HG02970 (cell line): Measurements from ENCODE around the gene CNTN4.
"Not testable (repeated sequence)": the region's sequence is repeated elsewhere in the genome, so short reads cannot be mapped to it uniquely, and the experiment has no call there.

ENCODE experiments used
- ATAC-seq: cut with Tn5 transposase; IDR thresholded peaks from one replicate; pipeline ENCODE4 v1.9.1; 2021; ENCODE audit warnings: mild to moderate bottlenecking, moderate library complexity, moderate number of reproducible peaks; ENCODE audit not compliant: unreplicated experiment, low FRiP score

The CNTN4 gene

DNA sequence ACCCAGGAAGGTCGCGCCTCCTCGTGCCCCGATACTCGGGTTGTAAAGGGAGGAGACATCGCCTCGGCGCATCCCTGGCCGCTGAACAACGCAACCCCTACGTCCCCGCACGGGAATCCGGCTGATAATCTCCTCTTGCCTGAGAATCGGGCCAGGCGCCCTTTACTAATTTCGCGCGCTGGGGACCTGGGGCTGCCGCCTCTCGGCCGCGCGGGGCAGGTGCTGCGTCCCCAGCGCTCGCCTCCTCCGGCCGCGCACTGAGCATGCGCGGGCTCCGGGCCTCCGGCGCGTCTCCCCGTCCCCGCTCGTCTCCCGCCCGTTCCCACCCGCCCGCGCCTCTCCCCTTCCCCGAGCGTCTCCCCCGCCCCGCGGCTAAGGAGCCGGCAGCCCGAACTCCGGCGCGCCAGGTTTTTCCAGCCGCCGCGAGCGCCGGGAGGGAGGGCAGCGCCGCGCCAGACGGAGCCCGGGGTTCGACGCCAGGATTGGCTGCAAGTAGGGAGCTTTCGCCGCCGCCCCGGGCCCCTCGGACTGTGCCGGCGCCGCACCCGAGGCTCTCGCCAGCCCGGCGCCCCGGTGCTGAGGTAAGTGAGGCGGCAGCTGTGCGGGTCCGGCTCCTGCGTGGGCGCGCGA lies at the start of gene CNTN4:
CNTN4 (plus strand) TSS at position 469 of the 630 bp plus-strand sequence.
- no peak for ATAC-seq

DNA sequence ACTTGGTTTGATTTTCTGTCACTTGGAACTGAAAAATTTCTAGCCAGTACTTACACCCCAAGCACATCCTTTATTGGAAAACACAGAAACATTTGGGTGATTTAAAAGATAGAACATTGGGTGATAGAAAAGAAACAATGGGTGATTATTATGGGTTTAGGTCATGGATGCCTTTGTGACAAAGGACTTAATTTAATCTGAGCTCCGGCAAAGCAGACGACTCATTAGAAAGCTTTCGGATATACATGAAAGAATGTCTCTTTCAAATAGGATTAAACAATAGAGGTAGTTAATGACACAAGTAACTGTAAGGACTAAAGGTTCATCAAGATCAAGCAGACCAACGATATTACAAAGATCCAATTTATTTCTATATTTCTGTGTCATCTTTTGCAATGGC lies 37.3 kb upstream of the CNTN4 start:
- ATAC-seq, result no peak

- ATAC-seq, result no peak
Observed at GRCh38 chr3:2071531-2071930, 27.1 kb upstream of the CNTN4 start.

DNA sequence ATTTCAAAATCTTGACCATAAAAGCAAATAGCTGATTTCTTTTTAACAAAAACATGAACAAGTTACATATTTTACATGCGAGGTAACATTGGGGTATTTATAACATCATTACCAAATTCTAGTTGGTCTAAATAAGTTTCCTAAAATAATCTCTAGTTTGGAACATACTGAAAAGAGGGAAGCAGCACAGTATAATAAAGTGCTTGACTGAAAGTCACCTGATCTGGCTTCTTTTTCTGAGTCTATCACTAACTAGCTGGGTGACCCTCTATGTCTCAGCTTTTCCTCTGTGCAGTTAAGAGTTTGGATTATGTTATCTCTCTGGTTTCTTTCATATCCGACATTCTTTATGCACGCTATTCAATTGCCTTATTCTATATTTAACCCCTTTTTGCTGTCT lies 19.8 kb upstream of the CNTN4 start:
- ATAC-seq, result no peak

DNA sequence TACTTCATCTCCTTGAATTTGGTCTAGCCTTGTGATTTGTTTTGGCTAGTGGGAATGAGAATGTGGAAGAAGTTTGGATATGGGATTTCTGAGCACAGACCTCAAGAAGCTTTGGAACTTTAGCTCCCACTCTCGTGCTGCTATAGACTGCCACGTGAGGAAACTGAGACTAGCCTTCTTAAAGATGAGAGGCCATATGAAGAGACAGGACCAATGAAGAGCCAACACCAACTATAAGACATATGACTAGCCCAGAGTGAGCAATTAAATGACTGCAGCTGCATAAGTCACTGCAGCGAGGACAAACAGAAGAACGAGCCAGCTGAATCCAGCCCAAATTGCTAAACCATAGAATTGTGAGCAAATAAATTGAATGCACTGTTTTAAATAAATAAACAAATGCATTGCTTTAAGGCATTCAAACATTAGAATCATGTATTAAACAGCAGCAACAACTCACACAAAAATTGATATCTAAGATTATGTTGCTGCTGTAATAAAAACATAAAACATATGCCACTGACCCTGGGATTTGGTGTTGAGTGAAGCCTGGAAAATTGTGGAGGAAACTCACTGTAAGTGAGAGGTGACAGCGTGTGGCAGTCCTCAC lies 15.7 kb upstream of the CNTN4 start:
- no peak for ATAC-seq

GRCh38 chr3:2083558-2083957 lies 15.1 kb upstream of the CNTN4 start:
- ATAC-seq, result not testable (repeated sequence)

DNA sequence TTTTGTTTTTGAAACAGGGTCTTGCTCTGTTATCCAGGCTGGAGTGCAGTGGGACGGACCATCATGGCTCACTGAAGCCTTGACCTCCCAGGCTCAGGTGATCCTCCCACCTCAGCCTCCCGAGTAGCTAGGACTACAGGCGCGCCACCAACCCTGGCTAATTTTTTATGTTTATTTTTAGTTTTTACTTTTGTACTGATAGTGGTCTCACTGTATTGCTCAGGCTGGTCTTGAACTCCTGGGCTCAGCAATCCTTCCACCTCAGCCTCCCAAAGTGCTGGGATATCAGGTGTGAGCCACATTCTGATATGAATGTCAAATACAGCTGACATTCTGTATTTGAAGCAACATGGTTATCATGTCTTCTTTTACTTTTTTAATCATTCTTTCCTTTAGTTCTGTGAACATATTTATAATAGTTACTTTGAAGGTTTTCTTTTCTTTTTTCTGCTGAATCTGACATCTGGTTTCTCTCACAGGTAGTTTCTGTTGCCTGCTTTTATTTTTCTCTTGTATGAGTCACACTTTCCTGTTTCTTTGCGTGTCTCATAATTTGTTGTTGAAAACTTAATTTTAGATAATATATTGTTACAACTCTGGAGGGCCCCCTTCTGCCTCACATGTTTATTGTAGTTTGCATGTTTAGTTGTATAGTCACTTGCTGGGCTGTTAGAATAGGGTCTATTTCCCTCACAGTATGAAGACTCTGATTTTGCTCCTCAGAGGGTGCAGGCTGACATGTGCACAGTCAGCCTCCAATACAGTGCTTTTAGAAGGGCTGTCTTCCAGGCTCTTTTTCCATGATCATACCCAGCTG lies 8.4 kb upstream of the CNTN4 start:
- ATAC-seq, result no peak

- ATAC-seq, result no peak
Observed at GRCh38 chr3:2092758-2093157, 5.9 kb upstream of the CNTN4 start.

GRCh38 chr3:2094941-2095340 lies 3.7 kb upstream of the CNTN4 start:
- ATAC-seq, result no peak

DNA sequence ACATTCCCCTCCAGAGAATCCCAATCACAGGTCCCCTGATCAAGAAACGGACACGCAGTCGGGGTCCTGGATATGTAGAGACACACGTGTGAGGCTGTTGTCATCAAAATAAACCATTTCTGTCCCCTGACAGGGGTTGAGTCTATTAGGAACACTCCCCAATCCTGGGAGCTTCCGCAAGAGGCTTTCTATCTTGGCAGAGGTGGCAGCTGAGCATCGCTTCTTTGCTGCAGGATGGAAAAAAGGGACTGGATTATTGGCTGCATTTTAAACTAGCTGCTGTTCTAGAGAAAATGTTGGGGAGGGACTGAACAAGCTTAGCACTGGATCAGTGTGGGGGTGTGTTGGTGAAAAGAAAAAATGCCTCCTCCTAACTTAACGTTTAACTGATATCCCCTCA lies 2.5 kb upstream of the CNTN4 start:
- no peak for ATAC-seq

DNA sequence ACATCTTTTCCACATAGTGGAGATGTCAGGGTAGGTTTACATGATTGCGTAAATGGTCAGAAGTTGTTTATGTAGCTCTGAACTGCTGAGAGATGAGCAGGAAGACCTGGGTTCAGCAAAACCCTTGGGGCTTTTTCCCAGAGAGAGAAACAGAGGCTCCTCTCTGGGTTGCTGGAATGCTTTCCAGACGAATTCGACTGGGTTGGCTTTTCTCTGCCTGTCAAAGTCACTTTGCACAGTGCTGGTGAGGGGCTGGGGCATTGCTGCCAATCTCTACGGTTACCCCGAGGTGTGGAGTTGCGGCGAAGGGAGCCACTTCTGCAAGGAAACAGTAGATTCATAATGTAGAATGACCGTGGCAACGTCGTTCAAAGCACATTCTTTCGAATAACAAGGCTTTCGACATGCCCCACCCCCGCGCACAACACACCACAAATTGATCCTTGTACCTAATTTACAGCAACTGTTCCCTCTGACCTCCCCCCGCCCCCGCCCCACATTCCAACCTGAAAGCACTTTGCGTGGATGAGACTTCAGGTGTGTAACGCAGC lies 950 bp upstream of the CNTN4 start:
- no peak for ATAC-seq

DNA sequence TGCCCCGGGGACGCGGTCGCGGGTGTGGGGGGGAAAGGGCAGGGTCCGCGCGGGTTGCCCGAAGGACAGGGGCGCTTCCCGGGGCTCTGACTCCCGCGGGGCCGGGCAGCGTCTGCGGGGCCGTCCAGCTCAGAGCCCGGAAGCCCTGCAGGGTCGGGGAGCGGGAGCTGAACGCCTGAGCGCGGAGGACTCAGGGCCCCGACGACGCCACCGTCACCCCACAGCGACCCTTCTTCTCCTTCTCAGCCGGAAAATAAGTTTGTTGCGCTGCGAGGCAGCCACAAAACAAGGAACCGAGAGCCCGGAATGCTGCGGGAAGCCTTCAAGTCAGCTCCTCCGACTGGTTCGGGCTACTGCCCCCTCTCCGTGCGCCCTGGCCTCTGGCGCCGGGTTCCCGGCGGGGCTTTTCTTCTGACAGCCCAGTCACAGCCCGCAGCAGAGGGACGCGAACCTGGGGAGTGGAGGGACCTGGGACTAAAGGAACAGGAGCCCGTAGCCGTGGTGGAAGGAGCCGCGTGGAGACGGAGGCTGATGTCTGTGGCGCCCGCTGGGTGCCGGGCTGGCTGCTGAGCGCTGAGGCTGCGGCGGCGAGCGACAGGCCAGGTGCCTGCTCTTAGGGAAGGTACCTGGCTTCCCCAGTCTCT lies 484 bp downstream of the CNTN4 start:
- ATAC-seq, result no peak

- ATAC-seq, result no peak
Observed at GRCh38 chr3:2099779-2100191, 1.1 kb downstream of the CNTN4 start.

DNA sequence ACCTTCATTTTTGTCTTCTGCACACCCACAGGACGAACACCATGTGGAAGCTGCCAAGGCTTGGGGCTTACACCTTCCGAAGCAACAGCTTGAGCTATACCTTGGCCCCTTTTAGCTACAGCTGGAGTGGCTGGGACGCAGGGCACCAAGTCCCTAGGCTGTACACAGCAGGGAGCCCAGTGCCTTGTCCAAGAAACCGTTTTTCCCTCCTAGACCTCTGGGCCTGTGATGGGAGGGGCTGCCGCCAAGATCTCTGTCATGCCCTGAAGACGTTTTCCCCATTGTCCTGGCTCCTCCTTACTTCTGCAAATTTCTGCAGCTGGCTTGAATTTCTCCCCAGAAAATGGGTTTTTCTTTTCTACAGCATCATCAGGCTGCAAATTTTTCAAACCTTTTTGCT lies 7.8 kb downstream of the CNTN4 start:
- no peak for ATAC-seq

DNA sequence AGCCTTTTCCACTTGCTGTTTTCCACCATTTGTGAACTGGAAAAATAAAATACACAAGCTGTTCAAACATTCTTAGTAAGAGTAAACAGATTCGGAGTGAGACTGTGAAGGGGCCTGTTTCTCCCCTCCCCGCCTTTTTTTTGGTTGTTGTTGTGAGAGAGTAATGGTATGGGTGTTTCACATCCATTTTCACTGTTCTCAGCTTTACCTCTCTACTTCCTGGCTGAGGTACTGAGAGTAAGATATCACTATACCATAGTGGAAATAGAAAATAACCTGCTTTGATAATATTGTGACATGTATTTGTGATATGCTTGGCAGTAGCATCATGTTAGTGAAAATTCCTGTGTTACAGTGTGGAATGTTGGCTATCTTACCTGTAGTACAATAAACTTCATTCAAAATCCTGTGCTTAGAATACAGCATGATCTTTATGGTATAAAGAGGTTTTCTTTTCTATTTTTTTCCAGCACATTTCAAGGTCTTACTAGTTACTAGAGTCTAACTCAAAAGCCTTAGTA lies 12.0 kb downstream of the CNTN4 start:
- ATAC-seq, result no peak

GRCh38 chr3:2114617-2115275 lies 16.1 kb downstream of the CNTN4 start:
- no peak for ATAC-seq

- no peak for ATAC-seq
Observed at GRCh38 chr3:2130726-2131125, 32.1 kb downstream of the CNTN4 start.

- ATAC-seq, result no peak
Observed at GRCh38 chr3:2133146-2133545, 34.5 kb downstream of the CNTN4 start.

- ATAC-seq, result no peak
Observed at GRCh38 chr3:2137651-2138050, 39.0 kb downstream of the CNTN4 start.

DNA sequence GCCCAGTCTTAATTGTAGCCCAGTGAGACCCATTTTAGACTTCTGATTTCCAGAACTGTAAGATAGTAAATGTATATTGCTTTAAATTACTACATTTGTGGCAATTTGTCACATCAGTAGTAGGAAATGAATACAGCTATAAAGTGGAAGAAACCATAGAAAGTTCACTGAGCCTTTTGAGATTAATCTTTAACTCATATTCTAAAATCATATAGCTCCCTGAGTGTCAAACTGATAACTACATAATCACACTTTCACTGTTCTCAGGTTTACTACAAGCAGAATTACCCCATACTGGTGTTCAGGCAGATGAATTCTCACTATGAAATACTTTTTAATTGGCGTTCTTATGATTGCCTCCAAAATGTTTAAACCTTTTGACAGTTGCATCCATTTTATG lies 42.8 kb downstream of the CNTN4 start:
- no peak for ATAC-seq
